ENCODE measurements around the gene NCKAP1.
"Not testable (repeated sequence)": the region's sequence is repeated elsewhere in the genome, so short reads cannot be mapped to it uniquely, and the experiment has no call there.

The NCKAP1 gene

GRCh38 chr2:182894174-182894573 is 144.1 kb downstream of the NCKAP1 start:
- no peak overlapping the region for H3K4me3 ChIP-seq (ENCODE audit: low read depth, low read length)
- DNase-seq (ENCODE audit: low read depth): no peak
- TF ChIP-seq CTCF (IDR thresholded peaks at IDR 0.05; ENCODE audit: low read depth, low read length) (no peak), MYC (IDR thresholded peaks at IDR 0.05; ENCODE audit: low read depth, low read length) (no peak), POLR2A (IDR thresholded peaks at IDR 0.05; ENCODE audit: extremely low read depth, insufficient read length) (no peak), MAX (IDR thresholded peaks at IDR 0.05; ENCODE audit: low read depth, low read length) (no peak)

GRCh38 chr2:182893666-182894065 is 144.6 kb downstream of the NCKAP1 start:
- no peak for TF ChIP-seq MAX (IDR thresholded peaks at IDR 0.05; ENCODE audit: low read depth, low read length)
- TF ChIP-seq POLR2A (IDR thresholded peaks at IDR 0.05; ENCODE audit: extremely low read depth, insufficient read length): no peak
- no peak for TF ChIP-seq MYC (IDR thresholded peaks at IDR 0.05; ENCODE audit: low read depth, low read length)
- no peak for TF ChIP-seq CTCF (IDR thresholded peaks at IDR 0.05; ENCODE audit: low read depth, low read length)
- DNase-seq (ENCODE audit: low read depth): no peak
- H3K4me3 ChIP-seq (ENCODE audit: low read depth, low read length): no peak overlapping the region

- DNase-seq (ENCODE audit: low read depth); H3K4me3 ChIP-seq (ENCODE audit: low read depth, low read length): not testable (repeated sequence)
These were observed 145.2 kb downstream of the NCKAP1 start for GRCh38 chr2:182893035-182893434.

GRCh38 chr2:182891611-182892010 is 146.6 kb downstream of the NCKAP1 start:
- no peak for DNase-seq (ENCODE audit: low read depth)
- no peak overlapping the region for H3K4me3 ChIP-seq (ENCODE audit: low read depth, low read length)
- TF ChIP-seq MAX (IDR thresholded peaks at IDR 0.05; ENCODE audit: low read depth, low read length) (no peak), POLR2A (IDR thresholded peaks at IDR 0.05; ENCODE audit: extremely low read depth, insufficient read length) (no peak), CTCF (IDR thresholded peaks at IDR 0.05; ENCODE audit: low read depth, low read length) (no peak), MYC (IDR thresholded peaks at IDR 0.05; ENCODE audit: low read depth, low read length) (no peak)

- no peak for DNase-seq (ENCODE audit: low read depth)
- TF ChIP-seq MYC (IDR thresholded peaks at IDR 0.05; ENCODE audit: low read depth, low read length): no peak
- no peak for TF ChIP-seq POLR2A (IDR thresholded peaks at IDR 0.05; ENCODE audit: extremely low read depth, insufficient read length)
- no peak for TF ChIP-seq CTCF (IDR thresholded peaks at IDR 0.05; ENCODE audit: low read depth, low read length)
- no peak for TF ChIP-seq MAX (IDR thresholded peaks at IDR 0.05; ENCODE audit: low read depth, low read length)
- H3K4me3 ChIP-seq (ENCODE audit: low read depth, low read length): no peak overlapping the region
These were observed 147.4 kb downstream of the NCKAP1 start for GRCh38 chr2:182890773-182891378.

GRCh38 chr2:182890305-182890704 is 148.0 kb downstream of the NCKAP1 start:
- no peak overlapping the region for H3K4me3 ChIP-seq (ENCODE audit: low read depth, low read length)
- DNase-seq (ENCODE audit: low read depth): no peak
- TF ChIP-seq POLR2A (IDR thresholded peaks at IDR 0.05; ENCODE audit: extremely low read depth, insufficient read length) (no peak), CTCF (IDR thresholded peaks at IDR 0.05; ENCODE audit: low read depth, low read length) (no peak), MAX (IDR thresholded peaks at IDR 0.05; ENCODE audit: low read depth, low read length) (no peak), MYC (IDR thresholded peaks at IDR 0.05; ENCODE audit: low read depth, low read length) (no peak)
